ENCODE results near the gene PNMA8B. TPM values are rescaled to one million over a fixed set of nuclear protein-coding genes. Genes with fewer than 3 reads are reported as not detected.
A peak's percentile ranks its signal among the peaks of the same experiment; 100 is the strongest.

The PNMA8B gene
- total and polyA plus RNA-seq, 2 experiments from 2014 or later = 0.50 to 1.0 TPM

DNA sequence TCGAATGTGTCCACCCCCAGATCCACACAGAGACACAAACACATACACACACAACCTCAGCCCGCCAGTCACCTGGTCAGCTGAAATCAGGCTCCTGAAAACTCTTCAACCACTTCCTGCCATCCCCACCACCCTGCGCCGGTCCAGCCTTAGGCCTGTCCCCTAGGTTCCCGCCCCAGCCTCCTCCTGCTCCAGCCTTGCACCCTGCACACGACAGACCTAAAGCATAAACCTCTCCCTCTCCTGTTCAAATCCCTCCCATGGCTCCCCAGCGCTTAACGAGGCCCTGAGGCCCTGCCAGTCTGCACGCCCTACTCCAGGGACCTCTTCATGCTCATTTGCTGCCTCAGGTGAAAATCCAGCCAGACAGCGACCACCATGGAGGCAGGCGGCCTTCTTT is 7.1 kb downstream of the PNMA8B start:
- Histone ChIP-seq H3K27me3 (peaks cover 30% of the 10 kb centered on the region), H3K9me3 (ENCODE audit: low read depth) (no peaks in the 10 kb centered on the region), H3K4me2 (no peak overlapping the region)

DNA sequence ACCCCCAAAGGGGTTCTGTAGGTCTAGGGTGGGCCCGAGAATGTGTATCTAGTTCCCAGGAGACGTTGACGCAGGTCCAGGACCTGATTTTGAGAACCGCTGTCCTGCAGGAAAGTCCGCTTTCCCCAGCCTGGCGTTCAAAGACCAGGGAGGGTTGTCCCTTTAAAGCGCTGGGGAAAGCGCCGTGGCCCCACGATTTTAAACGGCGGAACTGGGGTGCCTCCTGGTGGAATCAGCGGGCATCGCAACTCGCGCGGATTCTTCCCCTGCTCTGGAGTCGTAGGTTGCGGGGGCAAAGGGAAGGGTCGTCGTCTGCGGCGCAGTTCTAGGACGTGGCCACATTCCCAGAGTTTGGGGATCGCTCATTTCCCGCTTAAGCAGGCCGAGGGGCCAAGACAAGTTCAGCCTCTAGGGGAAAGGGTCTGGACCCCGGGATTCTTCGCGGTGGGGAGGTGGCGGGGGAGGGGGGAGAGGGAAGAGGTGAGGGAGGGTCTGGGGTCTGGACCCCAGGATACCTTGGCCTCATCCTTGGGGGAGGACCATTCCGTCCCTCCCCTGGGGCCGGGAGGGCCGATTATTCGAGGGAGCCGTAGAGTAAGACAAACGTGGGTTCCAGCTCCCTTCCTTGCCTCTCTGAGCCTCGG is 7.7 kb downstream of the PNMA8B start:
- H3K27ac ChIP-seq = no peak overlapping the region
- no peaks in the 10 kb centered on the region for H4K20me1 ChIP-seq (ENCODE audit: insufficient read depth, poor library complexity, severe bottlenecking)
- H3K9me3 ChIP-seq (ENCODE audit: low read depth) = no peaks in the 10 kb centered on the region
- H3K4me3 ChIP-seq = peak overlapping the region; percentile 33
- TF ChIP-seq, protein P1, sequence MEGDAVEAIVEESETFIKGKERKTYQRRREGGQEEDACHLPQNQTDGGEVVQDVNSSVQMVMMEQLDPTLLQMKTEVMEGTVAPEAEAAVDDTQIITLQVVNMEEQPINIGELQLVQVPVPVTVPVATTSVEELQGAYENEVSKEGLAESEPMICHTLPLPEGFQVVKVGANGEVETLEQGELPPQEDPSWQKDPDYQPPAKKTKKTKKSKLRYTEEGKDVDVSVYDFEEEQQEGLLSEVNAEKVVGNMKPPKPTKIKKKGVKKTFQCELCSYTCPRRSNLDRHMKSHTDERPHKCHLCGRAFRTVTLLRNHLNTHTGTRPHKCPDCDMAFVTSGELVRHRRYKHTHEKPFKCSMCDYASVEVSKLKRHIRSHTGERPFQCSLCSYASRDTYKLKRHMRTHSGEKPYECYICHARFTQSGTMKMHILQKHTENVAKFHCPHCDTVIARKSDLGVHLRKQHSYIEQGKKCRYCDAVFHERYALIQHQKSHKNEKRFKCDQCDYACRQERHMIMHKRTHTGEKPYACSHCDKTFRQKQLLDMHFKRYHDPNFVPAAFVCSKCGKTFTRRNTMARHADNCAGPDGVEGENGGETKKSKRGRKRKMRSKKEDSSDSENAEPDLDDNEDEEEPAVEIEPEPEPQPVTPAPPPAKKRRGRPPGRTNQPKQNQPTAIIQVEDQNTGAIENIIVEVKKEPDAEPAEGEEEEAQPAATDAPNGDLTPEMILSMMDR (IDR thresholded peaks at IDR 0.05; ENCODE audit: poor library complexity) = peak; percentile 97
- TF ChIP-seq EZH2phosphoT487 (IDR thresholded peaks at IDR 0.05; ENCODE audit: low read depth, severe bottlenecking, unreplicated experiment) = no peak
- H3K27me3 ChIP-seq = peaks cover 30% of the 10 kb centered on the region
- H3K4me1 ChIP-seq (ENCODE audit: insufficient read depth) = peaks cover 14% of the 10 kb centered on the region
- no peaks in the 10 kb centered on the region for H3K79me2 ChIP-seq
- no peaks in the 10 kb centered on the region for H3K36me3 ChIP-seq (replicated peaks; ENCODE audit: insufficient read depth, low read depth)
- WGBS (ENCODE audit: low lambda C conversion rate, missing lambda C conversion rate) = 12% methylated on average over 34 of the region's 38 CpGs
- H3K9me2 ChIP-seq (replicated peaks; ENCODE audit: insufficient read depth) = no peaks in the 10 kb centered on the region
- peak; percentile 88 for DNase-seq (ENCODE audit: low spot score)
- H3K4me2 ChIP-seq = peak overlapping the region; percentile 96
- H2AFZ ChIP-seq = peak overlapping the region; percentile 63

More for the DNA sequence above, 7.1 kb downstream of the PNMA8B start:
- Histone ChIP-seq H4K20me1 (ENCODE audit: insufficient read depth, poor library complexity, severe bottlenecking) (no peaks in the 10 kb centered on the region), H3K79me2 (no peaks in the 10 kb centered on the region), H3K36me3 (replicated peaks; ENCODE audit: insufficient read depth, low read depth) (no peaks in the 10 kb centered on the region), H3K4me1 (ENCODE audit: insufficient read depth) (peaks cover 18% of the 10 kb centered on the region), H3K9me2 (replicated peaks; ENCODE audit: insufficient read depth) (no peaks in the 10 kb centered on the region), H3K27ac (no peak overlapping the region), H3K4me3 (no peak overlapping the region), H2AFZ (no peak overlapping the region)
- no peak for TF ChIP-seq EZH2 (IDR thresholded peaks at IDR 0.05; ENCODE audit: borderline replicate concordance)
- TF ChIP-seq, protein P1 (IDR thresholded peaks at IDR 0.05; ENCODE audit: poor library complexity) = no peak
- TF ChIP-seq EZH2phosphoT487 (IDR thresholded peaks at IDR 0.05; ENCODE audit: low read depth, severe bottlenecking, unreplicated experiment) = no peak
- 71% methylated on average over 11 of the region's 11 CpGs for WGBS (ENCODE audit: low lambda C conversion rate, missing lambda C conversion rate)
- DNase-seq (ENCODE audit: low spot score) = no peak

DNA sequence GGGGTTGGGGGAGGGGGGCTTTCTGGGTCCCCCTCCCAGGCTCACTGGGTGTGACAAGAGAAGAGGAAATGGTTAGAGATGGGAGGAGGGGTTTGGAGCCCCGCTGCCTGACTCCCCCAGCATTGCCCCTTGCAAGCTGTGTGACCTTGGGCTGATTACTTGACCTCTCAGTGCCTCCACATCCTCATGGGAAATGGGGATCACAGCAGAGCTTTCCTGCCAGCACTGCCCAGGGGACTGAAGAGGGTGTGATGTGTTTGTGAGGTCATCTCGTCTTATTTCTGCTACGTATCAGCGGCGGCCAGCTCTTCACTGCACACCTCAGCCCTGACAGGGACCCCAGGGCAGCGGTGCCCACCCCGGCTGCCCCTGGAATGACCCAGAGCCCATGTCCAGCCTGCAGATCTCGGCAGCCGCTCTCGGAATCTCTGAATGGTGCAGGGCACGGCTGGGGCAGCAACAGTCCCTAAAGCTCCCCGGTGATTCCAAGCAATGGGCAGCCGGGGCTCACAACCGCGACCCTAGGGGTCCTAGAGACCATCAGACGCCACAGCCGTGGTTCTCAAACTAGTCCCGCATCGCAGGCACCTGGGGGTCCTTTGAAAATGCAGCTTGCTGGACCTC is 8.4 kb downstream of the PNMA8B start:
- TF ChIP-seq, protein P1 (IDR thresholded peaks at IDR 0.05; ENCODE audit: poor library complexity) = no peak
- TF ChIP-seq EZH2phosphoT487 (IDR thresholded peaks at IDR 0.05; ENCODE audit: low read depth, severe bottlenecking, unreplicated experiment) = no peak
- H4K20me1 ChIP-seq (ENCODE audit: insufficient read depth, poor library complexity, severe bottlenecking) = no peaks in the 10 kb centered on the region
- no peaks in the 10 kb centered on the region for H3K79me2 ChIP-seq
- no peaks in the 10 kb centered on the region for H3K9me3 ChIP-seq (ENCODE audit: low read depth)
- peak overlapping the region; percentile 59 for H2AFZ ChIP-seq
- peak overlapping the region; percentile 33 for H3K4me3 ChIP-seq
- H3K4me1 ChIP-seq (ENCODE audit: insufficient read depth) = peaks cover 18% of the 10 kb centered on the region
- WGBS (ENCODE audit: low lambda C conversion rate, missing lambda C conversion rate) = 37% methylated on average over 19 of the region's 19 CpGs
- DNase-seq (ENCODE audit: low spot score) = no peak
- H3K27ac ChIP-seq = no peak overlapping the region
- H3K4me2 ChIP-seq = peak overlapping the region; percentile 96
- H3K36me3 ChIP-seq (replicated peaks; ENCODE audit: insufficient read depth, low read depth) = no peaks in the 10 kb centered on the region
- peaks cover 27% of the 10 kb centered on the region for H3K27me3 ChIP-seq
- H3K9me2 ChIP-seq (replicated peaks; ENCODE audit: insufficient read depth) = no peaks in the 10 kb centered on the region
